Right lobe of liver (tissue), 6 donors: ENCODE results near the gene ENO3. TPM values are rescaled to one million over a fixed set of nuclear protein-coding genes. Genes with fewer than 3 reads are reported as not detected.
A peak's percentile ranks its signal among the peaks of the same experiment; 100 is the strongest.

Experiments
- ATAC-seq, 4 donors: fragments of 200-7000 bp; cut with Tn5 transposase; one replicate each; pipeline ENCODE4 v1.9.1; 2020; ENCODE audit warnings: mild to moderate bottlenecking in 4 of 4, moderate library complexity in 4 of 4
- DNase-seq, 3 donors: peaks; one replicate each; pipeline ENCODE4 v3.0.0-alpha.2; 2020
- H3K27ac ChIP-seq, 3 donors: fragments of 200-600 bp; one replicate each; pipeline ENCODE4 v1.8.0; 2022
- H3K27me3 ChIP-seq, 2 donors: fragments of 200-600 bp; one replicate each; pipeline ENCODE4 v1.8.0; 2022
- H3K36me3 ChIP-seq, 4 donors: fragments of 200-600 bp; sonication (generic) in 1 of 4; one replicate each; pipeline versions ENCODE4 v1.5.1 to v1.8.0; 2017 to 2022; ENCODE audit warnings: control low read depth in 1 of 4
- H3K4me1 ChIP-seq, 4 donors: fragments of 200-600 bp; sonication (generic) in 1 of 4; one replicate each; pipeline versions ENCODE4 v1.5.1 to v1.8.0; 2017 to 2022; ENCODE audit warnings: control low read depth in 1 of 4
- H3K4me3 ChIP-seq, 3 donors: fragments of 200-600 bp; one replicate each; pipeline ENCODE4 v1.8.0; 2022
- H3K9me3 ChIP-seq, 4 donors: fragments of 200-600 bp; sonication (generic) in 1 of 4; one replicate each; pipeline versions ENCODE4 v1.5.1 to v1.8.0; 2017 to 2022; ENCODE audit warnings: control low read depth in 1 of 4
- POLR2A ChIP-seq: fragments of 450-650 bp; IDR thresholded peaks from one replicate; pipeline ENCODE4 v1.6.1; 2017; ENCODE audit warnings: antibody characterized with exemption, mild to moderate bottlenecking
- WGBS: methylation state at CpG from one replicate; pipeline ENCODE4 v1.1.6; 2018; ENCODE audit warnings: low coverage, low lambda C conversion rate; ENCODE audit not compliant: insufficient coverage; ENCODE audit errors: missing lambda C conversion rate; 5-methylcytosine and 5-hydroxymethylcytosine counted together
- intact Hi-C, 2 donors: fragments of 100-400 bp; cut with DNase I; formaldehyde crosslinking; loops; one replicate each; pipeline versions ENCODE4 v1.11.2 to v1.14.1; 2022
- total RNA-seq, 6 experiments: library from RNA; depleted of rRNA in 2 of 6; stranded (reverse); fragments of >200 nt in 2 of 6; fragmentation: NEBNext Ultra II Directional in 3 of 6; extraction: Animal tissue kit (Norgen Biotek cat#: 25700) in 3 of 6; gene quantifications; one replicate each; pipeline versions ENCODE4 v1.1.0 to v1.2.4, GENCODE V29; 2016 to 2023
- TF ChIP-seq, protein P1 (sequence below), 4 donors: fragments of 200-600 bp in 3 of 4; fragments of 450-650 bp in 1 of 4; IDR thresholded peaks; one replicate each; pipeline versions ENCODE4 v1.5.1 to v1.8.0; 2016 to 2022; ENCODE audit warnings: antibody characterized with exemption in 4 of 4, mild to moderate bottlenecking in 2 of 4
- donor health status: DM: no; HTN: yes; CAD: no.
- donor health status: DM: no; HTN: no; CAD: no.
- donor health status: DM: no; HTN: no; CAD: no.
- donor health status: DM: no; HTN: yes; CAD: no.
- donor health status: DM: no; HTN: yes; CAD: no.

Gene ENO3
- total RNA-seq, 6 experiments from 2014 or later = 54.7 to 69.8 (median 58.7) TPM

GRCh38 chr17:4942760-4943508, 8.0 kb upstream of the ENO3 start:
- ATAC-seq = no peak
- TF ChIP-seq, protein P1, sequence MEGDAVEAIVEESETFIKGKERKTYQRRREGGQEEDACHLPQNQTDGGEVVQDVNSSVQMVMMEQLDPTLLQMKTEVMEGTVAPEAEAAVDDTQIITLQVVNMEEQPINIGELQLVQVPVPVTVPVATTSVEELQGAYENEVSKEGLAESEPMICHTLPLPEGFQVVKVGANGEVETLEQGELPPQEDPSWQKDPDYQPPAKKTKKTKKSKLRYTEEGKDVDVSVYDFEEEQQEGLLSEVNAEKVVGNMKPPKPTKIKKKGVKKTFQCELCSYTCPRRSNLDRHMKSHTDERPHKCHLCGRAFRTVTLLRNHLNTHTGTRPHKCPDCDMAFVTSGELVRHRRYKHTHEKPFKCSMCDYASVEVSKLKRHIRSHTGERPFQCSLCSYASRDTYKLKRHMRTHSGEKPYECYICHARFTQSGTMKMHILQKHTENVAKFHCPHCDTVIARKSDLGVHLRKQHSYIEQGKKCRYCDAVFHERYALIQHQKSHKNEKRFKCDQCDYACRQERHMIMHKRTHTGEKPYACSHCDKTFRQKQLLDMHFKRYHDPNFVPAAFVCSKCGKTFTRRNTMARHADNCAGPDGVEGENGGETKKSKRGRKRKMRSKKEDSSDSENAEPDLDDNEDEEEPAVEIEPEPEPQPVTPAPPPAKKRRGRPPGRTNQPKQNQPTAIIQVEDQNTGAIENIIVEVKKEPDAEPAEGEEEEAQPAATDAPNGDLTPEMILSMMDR (IDR thresholded peaks at IDR 0.05) = no peak
- no peaks in the 10 kb centered on the region for H3K9me3 ChIP-seq
- H3K27me3 ChIP-seq = no peaks in the 10 kb centered on the region
- H3K4me1 ChIP-seq = peaks cover 0 to 42% (median 11%) of the 10 kb centered on the region in 4 donors
- DNase-seq = no peak
- H3K27ac ChIP-seq = no peak overlapping the region
- intact Hi-C loops = no loop called here
- WGBS = 80% methylated on average over 9 of the region's 13 CpGs
- peaks cover 0 to 41% (median 7%) of the 10 kb centered on the region in 4 donors for H3K36me3 ChIP-seq
- H3K4me3 ChIP-seq = no peak overlapping the region

DNA sequence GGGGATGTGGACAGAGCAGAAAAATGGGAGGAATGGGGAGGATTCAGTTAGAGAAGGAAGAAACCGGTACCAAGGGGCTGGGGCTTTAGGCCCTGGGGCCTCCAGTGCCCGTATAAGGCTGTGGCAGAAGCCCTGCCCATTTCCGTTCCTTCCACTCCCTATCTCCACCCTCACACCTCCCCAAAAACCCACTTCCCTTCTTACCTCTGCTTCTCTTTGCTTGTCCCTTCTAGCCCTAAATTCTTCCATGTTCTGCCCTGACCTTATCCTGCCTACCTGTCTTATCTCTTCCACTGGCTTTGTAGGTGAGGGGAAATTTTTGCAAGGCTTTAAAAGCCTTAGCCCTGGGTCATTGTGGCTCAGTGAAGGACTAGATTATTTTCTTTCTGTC, 6.8 kb upstream of the ENO3 start:
- H3K9me3 ChIP-seq = no peaks in the 10 kb centered on the region
- H3K4me3 ChIP-seq = no peak overlapping the region
- intact Hi-C loops = no loop called here
- DNase-seq = no peak
- WGBS = 30% methylated on average over 2 of the region's 3 CpGs
- no peaks in the 10 kb centered on the region for H3K27me3 ChIP-seq
- H3K4me1 ChIP-seq = peaks cover 0 to 34% (median 6%) of the 10 kb centered on the region in 4 donors
- H3K27ac ChIP-seq = peak overlapping the region in 1 of 3 donors; percentile 37
- no peak for ATAC-seq
- H3K36me3 ChIP-seq = peaks cover 0 to 37% (median 7%) of the 10 kb centered on the region in 4 donors
- TF ChIP-seq, protein P1 (IDR thresholded peaks at IDR 0.05) = no peak
- TF ChIP-seq POLR2A = no peak

DNA sequence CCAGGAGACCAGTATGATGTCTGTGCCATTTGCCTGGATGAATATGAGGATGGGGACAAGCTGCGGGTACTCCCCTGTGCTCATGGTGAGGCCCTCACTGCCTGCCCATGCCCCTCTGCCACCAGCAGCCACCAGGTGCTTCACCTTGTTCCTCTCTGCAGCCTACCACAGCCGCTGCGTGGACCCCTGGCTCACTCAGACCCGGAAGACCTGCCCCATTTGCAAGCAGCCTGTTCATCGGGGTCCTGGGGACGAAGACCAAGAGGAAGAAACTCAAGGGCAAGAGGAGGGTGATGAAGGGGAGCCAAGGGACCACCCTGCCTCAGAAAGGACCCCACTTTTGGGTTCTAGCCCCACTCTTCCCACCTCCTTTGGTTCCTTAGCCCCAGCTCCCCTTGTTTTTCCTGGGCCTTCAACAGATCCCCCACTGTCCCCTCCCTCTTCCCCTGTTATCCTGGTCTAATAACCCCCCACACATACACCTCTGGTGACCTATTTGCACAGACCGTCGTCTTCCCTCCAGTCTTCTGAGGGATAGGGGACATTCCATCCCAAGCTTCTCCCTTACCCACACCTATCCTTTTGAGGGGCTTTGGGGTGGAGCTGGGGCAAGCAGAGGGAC, 6.3 kb upstream of the ENO3 start:
- DNase-seq (no peak), ATAC-seq (no peak)
- no peak for TF ChIP-seq POLR2A
- TF ChIP-seq, protein P1 (IDR thresholded peaks at IDR 0.05) = no peak
- no peaks in the 10 kb centered on the region for H3K9me3 ChIP-seq
- peak overlapping the region in 2 of 3 donors; percentile 37 to 98 for H3K27ac ChIP-seq
- H3K4me3 ChIP-seq = no peak overlapping the region
- H3K27me3 ChIP-seq = no peaks in the 10 kb centered on the region
- peaks cover 0 to 37% (median 7%) of the 10 kb centered on the region in 4 donors for H3K36me3 ChIP-seq
- intact Hi-C loops = no loop called here
- 12% methylated on average over 3 of the region's 8 CpGs for WGBS
- H3K4me1 ChIP-seq = peaks cover 0 to 34% (median 6%) of the 10 kb centered on the region in 4 donors

GRCh38 chr17:4945176-4945943, 5.6 kb upstream of the ENO3 start:
- H3K4me1 ChIP-seq = peaks cover 0 to 35% (median 6%) of the 10 kb centered on the region in 4 donors
- intact Hi-C loops = no loop called here
- H3K27ac ChIP-seq = peak overlapping the region in 2 of 3 donors; percentile 37 to 98
- ATAC-seq = peak in 3 of 4 donors; percentile 1 to 49 (median 16)
- TF ChIP-seq, protein P1 (IDR thresholded peaks at IDR 0.05) = no peak
- TF ChIP-seq POLR2A = peak; percentile 69
- no peaks in the 10 kb centered on the region for H3K9me3 ChIP-seq
- H3K4me3 ChIP-seq = peak overlapping the region in 2 of 3 donors; percentile 2 to 10
- H3K36me3 ChIP-seq = peaks cover 0 to 37% (median 7%) of the 10 kb centered on the region in 4 donors
- H3K27me3 ChIP-seq = no peaks in the 10 kb centered on the region
- peak in 2 of 3 donors; percentile 82 for DNase-seq
- 18% methylated on average over 7 of the region's 7 CpGs for WGBS
